Sigmoid colon (tissue), 7 donors: ENCODE data around the gene SUGCT. TPM values are rescaled to one million over a fixed set of nuclear protein-coding genes. Genes with fewer than 3 reads are reported as not detected.
"Not testable (repeated sequence)": the region's sequence is repeated elsewhere in the genome, so short reads cannot be mapped to it uniquely, and the experiment has no call there.

Experiments used
- DNase-seq: peaks from one replicate; pipeline ENCODE4 v3.0.0-alpha.2; 2019
- H3K27ac ChIP-seq, 4 donors: fragments of 200-600 bp; sonication (generic); one replicate each; pipeline ENCODE4 v1.5.1; 2016 to 2019; ENCODE audit warnings: mild to moderate bottlenecking in 1 of 4
- H3K27me3 ChIP-seq, 3 donors: fragments of 200-600 bp; sonication (generic); one replicate each; pipeline ENCODE4 v1.5.1; 2019; ENCODE audit warnings: mild to moderate bottlenecking in 1 of 3
- H3K36me3 ChIP-seq, 4 donors: fragments of 200-600 bp; sonication (generic); one replicate each; pipeline ENCODE4 v1.5.1; 2016 to 2019
- H3K4me1 ChIP-seq, 4 donors: fragments of 200-600 bp; sonication (generic); one replicate each; pipeline ENCODE4 v1.5.1; 2017 to 2019
- H3K4me3 ChIP-seq, 4 donors: fragments of 200-600 bp; sonication (generic); one replicate each; pipeline ENCODE4 v1.5.1; 2017 to 2019; ENCODE audit warnings: mild to moderate bottlenecking in 2 of 4, moderate library complexity in 1 of 4
- H3K9me3 ChIP-seq, 4 donors: fragments of 200-600 bp in 3 of 4; sonication (generic) in 3 of 4; one replicate each; pipeline versions ENCODE4 v1.5.1 to v1.6.1; 2013 to 2019
- CTCF ChIP-seq, 4 experiments: fragments of 450-650 bp in 3 of 4; fragments of 200-600 bp in 1 of 4; IDR thresholded peaks; one replicate each; pipeline ENCODE4 v1.5.1; 2016 to 2019; ENCODE audit warnings: antibody characterized with exemption in 4 of 4, mild to moderate bottlenecking in 3 of 4, moderate library complexity in 2 of 4
- EP300 ChIP-seq, 4 donors: sonication (generic); formaldehyde crosslinking; IDR thresholded peaks; one replicate each; pipeline ENCODE4 v1.6.1; 2017; ENCODE audit warnings: antibody characterized with exemption in 4 of 4
- POLR2A ChIP-seq, 2 donors: fragments of 450-650 bp; IDR thresholded peaks; one replicate each; pipeline ENCODE4 v1.6.1; 2016; ENCODE audit warnings: antibody characterized with exemption in 2 of 2, mild to moderate bottlenecking in 2 of 2, moderate library complexity in 2 of 2
- POLR2AphosphoS5 ChIP-seq, 4 donors: sonication (generic); formaldehyde crosslinking; IDR thresholded peaks; one replicate each; pipeline ENCODE4 v1.6.1; 2017; ENCODE audit warnings: antibody characterized with exemption in 4 of 4
- WGBS, 2 donors: extraction: QIAGEN DNeasy Blood & Tissue Kit; methylation state at CpG; one replicate each; pipeline ENCODE4 v1.1.7; 2013; 5-methylcytosine and 5-hydroxymethylcytosine counted together
- intact Hi-C: fragments of 100-400 bp; cut with DNase I; formaldehyde crosslinking; loops from one replicate; pipeline ENCODE4 v1.15.1; 2023
- polyA plus RNA-seq, 3 donors: library from polyadenylated mRNA; stranded (reverse); fragments of 200-250 nt; gene quantifications; one replicate each; pipeline ENCODE4 v1.2.3, GENCODE V29; 2013
- total RNA-seq, 4 donors: library from RNA; depleted of rRNA; stranded (reverse); fragments of >200 nt; gene quantifications; one replicate each; pipeline ENCODE4 v1.1.0, GENCODE V29; 2016
- donor health status: healthy with polysubstance abuse.
- donor health status: Bipolar disorder and iron deficiency.
- donor health status: healthy.

The SUGCT gene
- total and polyA plus RNA-seq, 7 donors, result 2.3 to 25.9 (median 6.3) TPM

GRCh38 chr7:40102897-40103296 lies 31.9 kb upstream of the SUGCT start:
- Histone ChIP-seq H3K27me3 (no peaks in the 10 kb centered on the region), H3K9me3 (no peaks in the 10 kb centered on the region), H3K36me3 (no peaks in the 10 kb centered on the region), H3K4me1 (peaks cover 0 to 10% (median 4%) of the 10 kb centered on the region in 4 donors), H3K4me3 (no peak overlapping the region), H3K27ac (no peak overlapping the region)
- TF ChIP-seq POLR2A (IDR thresholded peaks at IDR 0.05) (no peak), CTCF (IDR thresholded peaks at IDR 0.05) (no peak), EP300 (IDR thresholded peaks at IDR 0.05) (no peak), POLR2AphosphoS5 (IDR thresholded peaks at IDR 0.05) (no peak)
- DNase-seq, result no peak
- intact Hi-C loops, result no loop called here
- 87 to 94% methylated on average over 2 of the region's 2 CpGs for WGBS, 2 donors

GRCh38 chr7:40105879-40106473 lies 28.8 kb upstream of the SUGCT start:
- no peaks in the 10 kb centered on the region for H3K36me3 ChIP-seq
- WGBS, 2 donors, result 11 to 57% methylated on average over 4 of the region's 4 CpGs

DNA sequence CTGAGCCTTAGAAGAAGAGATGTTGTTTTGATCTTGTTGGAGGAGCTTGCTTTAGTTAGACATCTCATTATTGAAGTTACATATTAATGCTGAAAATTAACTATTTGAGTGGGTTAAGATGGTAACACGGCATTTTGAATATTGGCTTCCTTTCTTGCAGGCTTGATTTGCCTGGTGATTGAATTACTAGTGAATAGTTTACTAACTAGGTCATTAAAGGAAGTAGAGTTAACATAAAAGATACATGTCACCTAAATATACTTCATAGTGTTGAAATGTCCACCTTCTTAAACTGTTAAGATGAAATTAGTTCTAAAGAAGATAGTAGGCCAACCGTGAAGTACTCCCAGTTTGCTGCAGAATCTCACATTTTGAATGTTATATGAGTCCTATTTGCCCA lies 18.9 kb upstream of the SUGCT start:
- 95% methylated on average over 2 of the region's 2 CpGs for WGBS, 2 donors
- TF ChIP-seq POLR2AphosphoS5 (IDR thresholded peaks at IDR 0.05), result no peak
- TF ChIP-seq EP300 (IDR thresholded peaks at IDR 0.05), result no peak
- no peak for TF ChIP-seq POLR2A (IDR thresholded peaks at IDR 0.05)
- no peak for TF ChIP-seq CTCF (IDR thresholded peaks at IDR 0.05)
- H3K9me3 ChIP-seq, result no peaks in the 10 kb centered on the region
- H3K27me3 ChIP-seq, result no peaks in the 10 kb centered on the region
- H3K36me3 ChIP-seq, result no peaks in the 10 kb centered on the region
- intact Hi-C loops, result no loop called here
- DNase-seq, result no peak
- no peaks in the 10 kb centered on the region for H3K4me1 ChIP-seq
- no peak overlapping the region for H3K27ac ChIP-seq
- H3K4me3 ChIP-seq, result no peak overlapping the region

More at GRCh38 chr7:40105879-40106473, 28.8 kb upstream of the SUGCT start:
- TF ChIP-seq CTCF (IDR thresholded peaks at IDR 0.05) (no peak), EP300 (IDR thresholded peaks at IDR 0.05) (no peak), POLR2A (IDR thresholded peaks at IDR 0.05) (no peak), POLR2AphosphoS5 (IDR thresholded peaks at IDR 0.05) (no peak)
- no peaks in the 10 kb centered on the region for H3K9me3 ChIP-seq
- no peak overlapping the region for H3K4me3 ChIP-seq
- DNase-seq, result no peak
- intact Hi-C loops, result no loop called here
- H3K4me1 ChIP-seq, result no peaks in the 10 kb centered on the region
- no peaks in the 10 kb centered on the region for H3K27me3 ChIP-seq
- H3K27ac ChIP-seq, result no peak overlapping the region

DNA sequence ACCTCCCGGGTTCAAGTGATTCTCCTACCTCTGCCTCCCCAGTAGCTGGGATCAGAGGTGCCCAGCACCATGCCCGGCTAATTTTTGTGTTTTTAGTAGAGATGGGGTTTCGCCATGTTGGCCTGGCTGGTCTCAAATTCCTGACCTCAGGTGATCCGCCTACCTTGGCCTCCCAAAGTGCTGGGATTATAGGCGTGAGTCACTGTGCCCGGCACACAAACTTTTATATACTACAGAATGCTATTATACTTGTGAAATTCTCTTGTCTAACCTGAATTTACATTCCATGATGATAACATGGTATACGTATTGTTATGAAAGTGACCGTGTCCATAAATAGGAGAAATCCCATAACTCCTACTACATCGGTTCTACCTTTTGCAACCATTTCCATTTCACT lies 17.6 kb upstream of the SUGCT start:
- H3K4me1 ChIP-seq, H3K4me3 ChIP-seq, DNase-seq, H3K27me3 ChIP-seq, H3K36me3 ChIP-seq, intact Hi-C loops, H3K9me3 ChIP-seq, H3K27ac ChIP-seq: not testable (repeated sequence)
- WGBS, 2 donors, result 89 to 93% methylated on average over 9 of the region's 9 CpGs

GRCh38 chr7:40118201-40118600 lies 16.6 kb upstream of the SUGCT start:
- DNase-seq, H3K36me3 ChIP-seq, H3K27me3 ChIP-seq, H3K9me3 ChIP-seq, H3K4me1 ChIP-seq, H3K27ac ChIP-seq, intact Hi-C loops, H3K4me3 ChIP-seq: not testable (repeated sequence)
- WGBS, 2 donors, result 83 to 88% methylated on average over 7 of the region's 7 CpGs

DNA sequence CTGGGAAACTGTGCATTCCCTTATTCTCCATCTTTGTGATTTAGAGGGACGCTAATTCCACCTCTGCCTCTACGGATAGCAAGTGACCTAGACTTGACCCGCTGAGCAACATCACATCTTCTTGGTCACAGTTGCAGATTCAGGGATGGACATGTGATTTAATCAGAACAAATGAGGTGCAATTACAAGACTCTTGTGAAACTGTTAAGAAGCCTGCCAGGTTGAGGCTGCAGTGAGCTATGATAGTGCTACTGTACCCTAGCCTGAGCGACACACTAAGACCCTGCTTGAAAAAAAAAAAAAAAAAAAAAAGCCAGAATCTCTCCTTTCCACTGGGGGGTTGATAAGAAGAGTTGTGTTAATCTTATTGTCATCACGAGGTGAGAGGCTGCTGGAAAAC lies 14.8 kb upstream of the SUGCT start:
- Histone ChIP-seq H3K9me3 (no peaks in the 10 kb centered on the region), H3K36me3 (no peaks in the 10 kb centered on the region), H3K27me3 (no peaks in the 10 kb centered on the region), H3K4me3 (no peak overlapping the region), H3K27ac (no peak overlapping the region), H3K4me1 (no peaks in the 10 kb centered on the region)
- WGBS, 2 donors, result 96% methylated on average over 5 of the region's 5 CpGs
- intact Hi-C loops, result no loop called here
- no peak for DNase-seq
- TF ChIP-seq EP300 (IDR thresholded peaks at IDR 0.05), result no peak
- no peak for TF ChIP-seq CTCF (IDR thresholded peaks at IDR 0.05)
- no peak for TF ChIP-seq POLR2A (IDR thresholded peaks at IDR 0.05)
- TF ChIP-seq POLR2AphosphoS5 (IDR thresholded peaks at IDR 0.05), result no peak

DNA sequence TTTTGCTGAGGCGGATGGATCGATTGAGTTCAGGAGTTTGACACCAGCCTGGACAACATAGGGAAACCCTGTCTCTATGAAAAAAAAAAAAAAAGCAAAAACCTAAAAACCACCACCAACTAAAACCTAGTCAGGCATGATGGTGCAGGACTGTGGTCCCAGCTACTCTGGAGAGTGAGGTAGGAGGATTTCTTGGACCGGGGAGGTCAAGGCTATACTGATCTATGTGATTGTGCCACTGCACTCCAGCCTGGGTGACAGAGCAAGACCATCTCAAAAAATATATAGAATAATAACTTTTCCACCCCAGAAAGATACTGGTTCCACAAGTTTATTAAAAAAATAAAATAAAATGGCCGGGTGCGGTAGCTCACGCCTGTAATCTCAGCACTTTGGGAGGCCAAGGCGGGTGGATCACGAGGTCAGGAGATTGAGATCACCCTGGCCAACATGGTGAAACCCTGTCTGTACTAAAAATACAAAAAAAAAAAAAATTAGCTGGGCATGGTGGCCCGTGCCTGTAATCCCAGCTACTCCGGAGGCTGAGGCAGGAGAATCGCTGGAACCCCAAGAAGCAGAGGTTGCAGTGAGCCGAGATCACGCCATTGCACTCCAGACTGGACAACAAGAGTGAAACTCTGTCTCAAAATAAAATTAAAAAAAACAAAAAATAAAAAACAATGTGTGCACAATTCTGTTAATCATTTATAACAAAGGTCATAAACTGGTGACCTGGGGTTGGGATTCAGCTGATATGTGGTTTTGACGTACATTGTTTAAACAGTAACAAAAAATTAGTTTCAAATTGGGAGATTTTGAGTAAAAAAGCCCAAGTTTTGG lies 12.5 kb upstream of the SUGCT start:
- H3K27ac ChIP-seq, H3K9me3 ChIP-seq, H3K4me3 ChIP-seq, H3K4me1 ChIP-seq, intact Hi-C loops, H3K36me3 ChIP-seq, DNase-seq, H3K27me3 ChIP-seq: not testable (repeated sequence)
- WGBS, 2 donors, result 85 to 93% methylated on average over 14 of the region's 14 CpGs
